SJSA1 (cell line): ENCODE measurements around the gene JARID2. TPM values are rescaled to one million over a fixed set of nuclear protein-coding genes. Genes with fewer than 3 reads are reported as not detected.
"Not testable (repeated sequence)": the region's sequence is repeated elsewhere in the genome, so short reads cannot be mapped to it uniquely, and the experiment has no call there.

Experiments
- DNase-seq, 2 experiments: peaks; one replicate each; pipeline ENCODE4 v3.0.0-alpha.2; 2015 to 2020; ENCODE audit warnings: low spot score in 2 of 2, low read depth in 1 of 2
- H3K27ac ChIP-seq: fragments of 250-450 bp; sonication (Bioruptor Pico); 2 replicates; pipeline ENCODE4 v1.5.1; 2020; ENCODE audit warnings: mild to moderate bottlenecking, moderate library complexity
- H3K27me3 ChIP-seq: fragments of 250-450 bp; sonication (Bioruptor Pico); replicated peaks from 2 replicates; pipeline ENCODE4 v1.5.1; 2020; ENCODE audit warnings: mild to moderate bottlenecking, moderate library complexity
- H3K36me3 ChIP-seq: fragments of 250-450 bp; sonication (Bioruptor Pico); 2 replicates; pipeline ENCODE4 v1.5.1; 2020; ENCODE audit warnings: mild to moderate bottlenecking
- H3K4me1 ChIP-seq: fragments of 250-450 bp; sonication (Bioruptor Pico); replicated peaks from 2 replicates; pipeline ENCODE4 v1.6.1; 2021; ENCODE audit warnings: mild to moderate bottlenecking
- H3K4me3 ChIP-seq: fragments of 250-450 bp; sonication (Bioruptor Pico); 2 replicates; pipeline ENCODE4 v1.5.1; 2020; ENCODE audit warnings: mild to moderate bottlenecking
- H3K9me3 ChIP-seq: fragments of 250-450 bp; sonication (Bioruptor Pico); replicated peaks from 2 replicates; pipeline ENCODE4 v1.5.1; 2020; ENCODE audit warnings: mild to moderate bottlenecking
- total RNA-seq: library from RNA; depleted of rRNA; stranded (reverse); fragments of >200 nt; shearing (Covaris generic); gene quantifications from 2 replicates; pipeline ENCODE4 v1.2.3, GENCODE V29; 2014

JARID2 gene
- total RNA-seq, 1 experiment from 2014 or later: 7.0 TPM

- DNase-seq: no peak
- Histone ChIP-seq H3K4me3 (no peak overlapping the region), H3K9me3 (no peaks in the 10 kb centered on the region), H3K36me3 (no peaks in the 10 kb centered on the region), H3K27me3 (0 out of 2 replicates have a peak, but pooled peaks cover 2% of the 10 kb centered on the region), H3K4me1 (peaks cover 18% of the 10 kb centered on the region), H3K27ac (no peak overlapping the region)
These were observed 48.6 kb downstream of the JARID2 start for GRCh38 chr6:15294504-15294903.

- Histone ChIP-seq H3K36me3 (no peaks in the 10 kb centered on the region), H3K4me3 (no peak overlapping the region), H3K27me3 (0 out of 2 replicates have a peak, but pooled peaks cover 2% of the 10 kb centered on the region), H3K9me3 (no peaks in the 10 kb centered on the region), H3K4me1 (peaks cover 23% of the 10 kb centered on the region), H3K27ac (no peak overlapping the region)
- no peak for DNase-seq
These were observed 50.4 kb downstream of the JARID2 start for GRCh38 chr6:15296249-15296648.

GRCh38 chr6:15296735-15297134 is 50.9 kb downstream of the JARID2 start:
- peaks cover 28% of the 10 kb centered on the region for H3K4me1 ChIP-seq
- DNase-seq: no peak
- no peaks in the 10 kb centered on the region for H3K9me3 ChIP-seq
- H3K36me3 ChIP-seq: no peaks in the 10 kb centered on the region
- no peak overlapping the region for H3K4me3 ChIP-seq
- 0 out of 2 replicates have a peak, but pooled peaks cover 2% of the 10 kb centered on the region for H3K27me3 ChIP-seq
- H3K27ac ChIP-seq: no peak overlapping the region

- H3K4me1 ChIP-seq: peaks cover 32% of the 10 kb centered on the region
- H3K36me3 ChIP-seq, H3K27ac ChIP-seq, H3K9me3 ChIP-seq, H3K4me3 ChIP-seq, H3K27me3 ChIP-seq, DNase-seq: not testable (repeated sequence)
These were observed 51.3 kb downstream of the JARID2 start for GRCh38 chr6:15297167-15297566.

- Histone ChIP-seq H3K27ac (no peak overlapping the region), H3K27me3 (0 out of 2 replicates have a peak, but pooled peaks cover 2% of the 10 kb centered on the region), H3K9me3 (no peaks in the 10 kb centered on the region), H3K36me3 (no peaks in the 10 kb centered on the region), H3K4me3 (no peak overlapping the region), H3K4me1 (peaks cover 33% of the 10 kb centered on the region)
- no peak for DNase-seq
These were observed 52.2 kb downstream of the JARID2 start for GRCh38 chr6:15297895-15298590.

- H3K9me3 ChIP-seq: no peaks in the 10 kb centered on the region
- peaks cover 44% of the 10 kb centered on the region for H3K4me1 ChIP-seq
- 0 out of 2 replicates have a peak, but pooled peaks cover 2% of the 10 kb centered on the region for H3K27me3 ChIP-seq
- no peak for DNase-seq
- peak overlapping the region; percentile 3; the same call in 1 of the 2 replicates for H3K27ac ChIP-seq
- H3K4me3 ChIP-seq: no peak overlapping the region
- 0 out of 2 replicates have a peak, but pooled peaks cover 3% of the 10 kb centered on the region for H3K36me3 ChIP-seq
These were observed 53.7 kb downstream of the JARID2 start for GRCh38 chr6:15299430-15300131.

GRCh38 chr6:15301179-15302006 is 55.5 kb downstream of the JARID2 start:
- H3K36me3 ChIP-seq: 0 out of 2 replicates have a peak, but pooled peaks cover 3% of the 10 kb centered on the region
- no peak overlapping the region for H3K4me3 ChIP-seq
- H3K27me3 ChIP-seq: 0 out of 2 replicates have a peak, but pooled peaks cover under 1% of the 10 kb centered on the region
- peaks cover 62% of the 10 kb centered on the region for H3K4me1 ChIP-seq
- DNase-seq: no peak
- no peak overlapping the region for H3K27ac ChIP-seq
- H3K9me3 ChIP-seq: no peaks in the 10 kb centered on the region; the same call in 1 of the 2 replicates

GRCh38 chr6:15303162-15303919 is 57.5 kb downstream of the JARID2 start:
- Histone ChIP-seq H3K27ac (no peak overlapping the region), H3K4me1 (peaks cover 77% of the 10 kb centered on the region)
- no peak for DNase-seq

GRCh38 chr6:15303920-15304291 is 58.0 kb downstream of the JARID2 start:
- Histone ChIP-seq H3K36me3 (0 out of 2 replicates have a peak, but pooled peaks cover 3% of the 10 kb centered on the region), H3K4me1 (peaks cover 82% of the 10 kb centered on the region), H3K27me3 (no peaks in the 10 kb centered on the region), H3K27ac (no peak overlapping the region), H3K4me3 (no peak overlapping the region), H3K9me3 (no peaks in the 10 kb centered on the region; the same call in 1 of the 2 replicates)
- DNase-seq: no peak

More at GRCh38 chr6:15303162-15303919, 57.5 kb downstream of the JARID2 start:
- no peaks in the 10 kb centered on the region; the same call in 1 of the 2 replicates for H3K9me3 ChIP-seq
- H3K36me3 ChIP-seq: 0 out of 2 replicates have a peak, but pooled peaks cover 3% of the 10 kb centered on the region
- no peaks in the 10 kb centered on the region for H3K27me3 ChIP-seq
- H3K4me3 ChIP-seq: no peak overlapping the region

- Histone ChIP-seq H3K27ac (no peak overlapping the region), H3K27me3 (no peaks in the 10 kb centered on the region), H3K36me3 (0 out of 2 replicates have a peak, but pooled peaks cover 3% of the 10 kb centered on the region), H3K4me3 (no peak overlapping the region), H3K9me3 (no peaks in the 10 kb centered on the region; the same call in 1 of the 2 replicates), H3K4me1 (peaks cover 81% of the 10 kb centered on the region)
- no peak for DNase-seq
These were observed 58.6 kb downstream of the JARID2 start for GRCh38 chr6:15304337-15305042.

GRCh38 chr6:15305496-15305895 is 59.6 kb downstream of the JARID2 start:
- Histone ChIP-seq H3K27me3 (no peaks in the 10 kb centered on the region), H3K27ac (0 out of 2 replicates have a peak overlapping the region, but pooled peaks have one; percentile 2), H3K4me3 (no peak overlapping the region), H3K9me3 (no peaks in the 10 kb centered on the region; the same call in 1 of the 2 replicates), H3K36me3 (0 out of 2 replicates have a peak, but pooled peaks cover 3% of the 10 kb centered on the region), H3K4me1 (peaks cover 74% of the 10 kb centered on the region)
- no peak for DNase-seq

- H3K4me3 ChIP-seq: no peak overlapping the region
- H3K27ac ChIP-seq: no peak overlapping the region
- no peak for DNase-seq
- 0 out of 2 replicates have a peak, but pooled peaks cover 3% of the 10 kb centered on the region for H3K36me3 ChIP-seq
- H3K9me3 ChIP-seq: no peaks in the 10 kb centered on the region; the same call in 1 of the 2 replicates
- no peaks in the 10 kb centered on the region for H3K27me3 ChIP-seq
- peaks cover 71% of the 10 kb centered on the region for H3K4me1 ChIP-seq
These were observed 60.0 kb downstream of the JARID2 start for GRCh38 chr6:15305909-15306308.
